PFSK-1 (cell line): ENCODE data around the gene CNPY2.

Experiments
- POLR2AphosphoS5 ChIP-seq: IDR thresholded peaks from 2 replicates; pipeline ENCODE4 v1.6.1; 2012; ENCODE audit warnings: low read depth, mild to moderate bottlenecking, control low read depth, low read length, moderate library complexity
- REST ChIP-seq, 2 experiments: IDR thresholded peaks; 2 replicates each; pipeline versions ENCODE4 v1.6.1 to v1.8.0; 2011 to 2012; ENCODE audit warnings: low read depth in 2 of 2, low read length in 2 of 2, control low read depth in 1 of 2, inconsistent platforms in 1 of 2, mild to moderate bottlenecking in 1 of 2, moderate library complexity in 1 of 2; ENCODE audit not compliant: insufficient read depth in 1 of 2
- SIN3A ChIP-seq: IDR thresholded peaks from 2 replicates; pipeline ENCODE4 v1.6.1; 2012; ENCODE audit warnings: mild to moderate bottlenecking, low read length, moderate library complexity, borderline replicate concordance; ENCODE audit not compliant: insufficient read depth
- TAF1 ChIP-seq: IDR thresholded peaks from 2 replicates; pipeline ENCODE4 v1.6.1; 2012; ENCODE audit warnings: low read length, control low read depth, borderline replicate concordance; ENCODE audit not compliant: insufficient read depth

- TF ChIP-seq POLR2AphosphoS5, result no peak
- TF ChIP-seq SIN3A, result no peak
- no peak for TF ChIP-seq REST (IDR thresholded peaks at IDR 0.05; ENCODE audit: insufficient read depth in 1 of 2, low read depth in 2 of 2, low read length in 2 of 2)
- TF ChIP-seq TAF1, result no peak
These were observed 18.7 kb upstream of the CNPY2 start for GRCh38 chr12:56334490-56334793.
